Skeletal muscle tissue (tissue), 4 donors: ENCODE data around the gene ACTL10. TPM values are rescaled to one million over a fixed set of nuclear protein-coding genes. Genes with fewer than 3 reads are reported as not detected.
"Not testable (repeated sequence)": the region's sequence is repeated elsewhere in the genome, so short reads cannot be mapped to it uniquely, and the experiment has no call there.

ENCODE experiments used
- H3K27ac ChIP-seq: one replicate; pipeline ENCODE4 v1.7.0; 2013; ENCODE audit warnings: mild to moderate bottlenecking, low read depth, low read length, inconsistent platforms
- H3K27me3 ChIP-seq, 3 donors: one replicate each; pipeline ENCODE4 v1.7.0; 2013; ENCODE audit warnings: low read length in 3 of 3; ENCODE audit not compliant: control insufficient read depth in 3 of 3, insufficient read depth in 3 of 3
- H3K36me3 ChIP-seq, 3 donors: one replicate each; pipeline ENCODE4 v1.7.0; 2013; ENCODE audit warnings: low read length in 3 of 3; ENCODE audit not compliant: control insufficient read depth in 3 of 3, insufficient read depth in 3 of 3
- H3K4me1 ChIP-seq, 3 donors: one replicate each; pipeline ENCODE4 v1.7.0; 2013; ENCODE audit warnings: low read length in 3 of 3, mild to moderate bottlenecking in 3 of 3; ENCODE audit not compliant: control insufficient read depth in 3 of 3, insufficient read depth in 3 of 3
- H3K4me3 ChIP-seq, 3 donors: one replicate each; pipeline ENCODE4 v1.7.0; 2013; ENCODE audit warnings: low read length in 3 of 3
- H3K9ac ChIP-seq, 3 donors: one replicate each; pipeline ENCODE4 v1.7.0; 2013; ENCODE audit warnings: low read length in 3 of 3, mild to moderate bottlenecking in 3 of 3, moderate library complexity in 2 of 3, low read depth in 1 of 3
- H3K9me3 ChIP-seq, 3 donors: one replicate each; pipeline ENCODE4 v1.7.0; 2013; ENCODE audit warnings: low read length in 3 of 3; ENCODE audit not compliant: control insufficient read depth in 3 of 3
- total RNA-seq: library from RNA; depleted of rRNA; stranded (reverse); fragments of >200 nt; gene quantifications from one replicate; pipeline ENCODE4 v1.2.3, GENCODE V29; 2014
- donor health status: Osteomylitis.

ACTL10 gene
- total RNA-seq, 1 donor from 2014 or later: 1.0 TPM

DNA sequence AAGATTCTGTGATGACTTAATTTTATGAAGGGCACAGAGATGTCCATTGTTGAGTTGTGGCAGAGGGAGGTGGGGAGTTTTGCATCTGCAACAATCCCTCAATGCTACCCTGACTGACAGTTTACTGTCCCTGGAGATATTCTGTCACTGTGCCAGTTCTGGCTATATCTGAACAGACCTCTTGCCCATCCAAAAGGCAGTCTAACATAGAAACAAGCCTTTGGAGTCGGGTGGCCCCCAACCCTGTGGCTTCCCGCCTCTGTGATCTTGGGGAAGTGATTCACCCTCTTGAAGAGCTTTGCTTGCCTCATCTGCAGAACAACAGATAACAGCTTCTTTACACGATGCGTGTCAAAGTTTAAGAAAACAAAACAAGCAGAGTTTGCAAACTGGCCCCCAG, 23.2 kb downstream of the ACTL10 start:
- H3K36me3 ChIP-seq: no peaks in the 10 kb centered on the region
- H3K27ac ChIP-seq: no peak overlapping the region
- H3K9ac ChIP-seq: no peak overlapping the region
- H3K27me3 ChIP-seq: no peaks in the 10 kb centered on the region
- no peak overlapping the region for H3K4me3 ChIP-seq
- H3K9me3 ChIP-seq: no peaks in the 10 kb centered on the region
- H3K4me1 ChIP-seq: peaks cover 14% of the 10 kb centered on the region in 3 donors

DNA sequence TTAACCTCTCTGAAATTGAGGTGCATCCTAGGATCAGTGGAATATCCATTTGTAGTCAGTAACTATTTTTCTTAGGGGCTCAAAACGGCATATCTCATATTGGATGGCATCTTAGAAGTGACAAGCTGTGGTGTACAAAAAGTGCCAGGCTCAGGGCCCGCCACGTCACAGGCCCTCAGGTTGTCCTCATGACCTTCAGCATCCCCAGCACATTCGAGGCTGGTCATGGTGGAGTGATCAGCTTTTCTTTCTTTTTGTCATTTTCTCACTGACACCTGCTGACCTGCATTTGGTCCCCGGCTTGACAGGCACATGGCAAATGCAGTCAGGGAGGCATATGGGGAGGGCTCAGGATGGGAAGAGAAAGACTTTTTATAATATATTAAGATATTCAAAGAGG, 26.5 kb downstream of the ACTL10 start:
- Histone ChIP-seq H3K36me3 (no peaks in the 10 kb centered on the region), H3K9ac (no peak overlapping the region), H3K4me3 (no peak overlapping the region), H3K9me3 (no peaks in the 10 kb centered on the region), H3K4me1 (peaks cover 0 to 8% (median 5%) of the 10 kb centered on the region in 3 donors), H3K27ac (no peak overlapping the region), H3K27me3 (no peaks in the 10 kb centered on the region)

DNA sequence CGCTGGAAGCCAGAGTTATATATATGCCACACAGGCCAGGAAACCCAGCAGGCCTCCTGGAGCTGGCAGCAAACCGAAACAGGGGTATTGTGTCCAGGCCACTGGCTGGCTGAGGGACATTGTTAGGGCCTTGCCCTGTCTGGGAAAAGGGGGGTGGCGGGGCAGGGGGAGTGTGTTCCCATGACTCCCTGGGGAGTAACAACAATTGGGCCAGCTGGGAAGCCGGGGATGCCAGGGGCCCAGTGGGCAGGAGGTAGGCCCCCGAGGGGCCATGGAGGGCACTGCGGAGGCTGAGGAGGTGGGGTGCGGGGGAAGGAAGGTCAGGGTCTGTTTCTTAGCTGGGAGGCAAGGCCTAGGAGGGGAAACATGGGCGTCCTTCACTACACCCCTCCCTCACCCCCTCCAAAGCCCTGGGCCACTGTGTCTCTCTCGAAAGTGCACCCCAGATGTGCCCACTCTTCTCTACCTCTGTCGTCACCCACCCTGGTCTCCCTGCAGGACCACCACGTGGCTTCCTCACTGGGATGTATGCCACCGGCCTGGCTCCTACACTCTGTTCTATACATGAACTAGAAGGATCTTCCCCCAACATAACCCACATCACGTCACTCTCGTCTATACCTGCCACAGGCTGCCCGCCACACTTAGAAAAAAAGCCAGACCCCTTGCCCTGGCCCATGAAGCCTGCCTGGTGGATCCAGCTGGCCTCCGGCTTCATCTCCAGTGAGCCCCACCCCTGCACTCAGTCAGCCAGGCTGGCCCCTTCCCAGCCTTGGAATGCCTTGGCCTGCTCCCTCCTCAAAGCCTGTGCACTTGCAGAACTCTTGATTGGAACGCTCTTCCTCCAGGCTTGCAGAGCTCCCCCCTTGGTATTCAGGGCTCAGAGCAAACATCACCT, 27.2 kb downstream of the ACTL10 start:
- H3K27ac ChIP-seq: no peak overlapping the region
- no peak overlapping the region for H3K4me3 ChIP-seq
- H3K9me3 ChIP-seq: no peaks in the 10 kb centered on the region
- no peaks in the 10 kb centered on the region for H3K27me3 ChIP-seq
- peaks cover 0 to 8% (median 5%) of the 10 kb centered on the region in 3 donors for H3K4me1 ChIP-seq
- no peak overlapping the region for H3K9ac ChIP-seq
- H3K36me3 ChIP-seq: no peaks in the 10 kb centered on the region

DNA sequence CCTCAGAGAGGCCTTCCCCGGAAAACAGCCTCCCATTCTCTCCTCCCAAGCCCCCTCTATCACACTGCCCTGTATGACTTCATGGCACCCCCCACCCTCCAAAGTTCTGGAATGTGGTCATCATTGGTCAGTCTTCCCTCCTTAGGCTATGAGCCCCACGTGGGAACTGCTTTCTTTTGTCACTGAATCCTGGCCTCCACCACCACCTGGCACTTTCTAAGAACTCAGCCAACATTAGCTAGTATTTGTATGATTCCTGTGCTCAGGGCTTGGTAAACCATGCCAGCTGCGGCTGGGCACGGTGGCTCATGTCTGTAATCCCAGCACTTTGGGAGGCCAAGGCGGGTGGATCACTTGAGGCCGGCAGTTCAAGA, 27.9 kb downstream of the ACTL10 start:
- H3K27ac ChIP-seq: no peak overlapping the region

DNA sequence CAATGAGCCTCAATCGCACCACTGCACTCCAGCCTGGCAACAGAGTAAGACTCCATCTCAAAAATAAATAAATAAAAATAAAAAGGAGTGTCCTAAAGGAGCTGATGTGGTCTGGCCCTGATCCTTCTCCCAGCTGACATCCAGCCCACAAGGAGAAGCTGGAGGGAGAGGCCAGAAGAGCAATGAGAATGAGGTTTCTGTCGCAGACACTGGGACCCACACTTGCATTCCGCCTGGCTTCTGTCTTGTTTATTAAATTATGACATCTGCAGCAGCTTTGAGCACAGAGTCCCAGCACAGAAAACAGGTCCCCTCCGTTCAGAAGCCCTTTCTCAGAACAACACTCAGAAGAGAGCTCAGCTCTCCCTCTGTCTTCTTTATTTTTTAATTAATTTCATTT, 29.7 kb downstream of the ACTL10 start:
- Histone ChIP-seq H3K4me1 (peaks cover 0 to 8% (median 5%) of the 10 kb centered on the region in 3 donors), H3K9ac (no peak overlapping the region), H3K4me3 (no peak overlapping the region), H3K27ac (no peak overlapping the region), H3K27me3 (no peaks in the 10 kb centered on the region), H3K36me3 (no peaks in the 10 kb centered on the region), H3K9me3 (no peaks in the 10 kb centered on the region)

More for the DNA sequence above, 27.9 kb downstream of the ACTL10 start:
- Histone ChIP-seq H3K4me1 (peaks cover 0 to 8% (median 5%) of the 10 kb centered on the region in 3 donors), H3K9me3 (no peaks in the 10 kb centered on the region), H3K4me3 (no peak overlapping the region), H3K36me3 (no peaks in the 10 kb centered on the region), H3K27me3 (no peaks in the 10 kb centered on the region), H3K9ac (no peak overlapping the region)

DNA sequence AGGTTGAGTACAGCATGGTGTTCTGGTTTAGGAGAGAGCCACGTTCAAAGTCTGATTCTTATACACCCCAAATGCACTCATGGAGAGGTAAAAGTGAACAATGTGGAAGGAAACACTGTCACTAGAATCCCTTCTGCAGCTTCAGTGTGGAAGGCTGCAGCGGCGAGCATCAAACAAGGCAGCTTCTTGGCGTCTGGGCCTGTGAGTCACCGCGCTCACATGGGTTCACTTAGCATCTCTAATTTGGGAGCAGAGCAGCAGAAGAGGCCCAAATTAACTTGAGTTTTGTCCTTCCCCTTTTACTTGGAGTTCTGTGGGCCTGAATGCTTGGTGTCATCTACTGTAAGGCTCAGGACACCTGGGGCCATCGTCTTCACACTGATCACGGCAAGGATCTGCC, 30.4 kb downstream of the ACTL10 start:
- Histone ChIP-seq H3K27ac (no peak overlapping the region), H3K4me3 (no peak overlapping the region), H3K27me3 (no peaks in the 10 kb centered on the region), H3K9ac (no peak overlapping the region), H3K36me3 (no peaks in the 10 kb centered on the region), H3K4me1 (peaks cover 0 to 8% (median 5%) of the 10 kb centered on the region in 3 donors), H3K9me3 (no peaks in the 10 kb centered on the region)

DNA sequence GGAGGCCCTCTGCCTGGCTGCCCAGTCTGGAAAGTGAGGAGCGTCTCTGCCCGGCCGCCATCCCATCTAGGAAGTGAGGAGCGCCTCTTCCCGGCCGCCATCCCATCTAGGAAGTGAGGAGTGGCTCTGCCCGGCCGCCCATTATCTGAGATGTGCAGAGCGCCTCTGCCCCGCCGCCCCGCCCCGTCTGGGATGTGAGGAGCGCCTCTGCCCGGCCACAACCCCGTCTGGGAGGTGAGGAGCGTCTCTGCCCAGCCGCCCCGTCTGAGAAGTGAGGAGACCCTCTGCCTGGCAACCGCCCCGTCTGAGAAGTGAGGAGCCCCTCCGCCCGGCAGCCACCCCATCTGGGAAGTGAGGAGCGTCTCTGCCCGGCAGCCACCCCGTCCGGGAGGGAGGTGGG, 32.2 kb downstream of the ACTL10 start:
- not testable (repeated sequence) for H3K27ac ChIP-seq, H3K36me3 ChIP-seq, H3K9ac ChIP-seq, H3K4me3 ChIP-seq, H3K9me3 ChIP-seq, H3K27me3 ChIP-seq
- H3K4me1 ChIP-seq: peaks cover 8 to 11% (median 8%) of the 10 kb centered on the region in 3 donors

DNA sequence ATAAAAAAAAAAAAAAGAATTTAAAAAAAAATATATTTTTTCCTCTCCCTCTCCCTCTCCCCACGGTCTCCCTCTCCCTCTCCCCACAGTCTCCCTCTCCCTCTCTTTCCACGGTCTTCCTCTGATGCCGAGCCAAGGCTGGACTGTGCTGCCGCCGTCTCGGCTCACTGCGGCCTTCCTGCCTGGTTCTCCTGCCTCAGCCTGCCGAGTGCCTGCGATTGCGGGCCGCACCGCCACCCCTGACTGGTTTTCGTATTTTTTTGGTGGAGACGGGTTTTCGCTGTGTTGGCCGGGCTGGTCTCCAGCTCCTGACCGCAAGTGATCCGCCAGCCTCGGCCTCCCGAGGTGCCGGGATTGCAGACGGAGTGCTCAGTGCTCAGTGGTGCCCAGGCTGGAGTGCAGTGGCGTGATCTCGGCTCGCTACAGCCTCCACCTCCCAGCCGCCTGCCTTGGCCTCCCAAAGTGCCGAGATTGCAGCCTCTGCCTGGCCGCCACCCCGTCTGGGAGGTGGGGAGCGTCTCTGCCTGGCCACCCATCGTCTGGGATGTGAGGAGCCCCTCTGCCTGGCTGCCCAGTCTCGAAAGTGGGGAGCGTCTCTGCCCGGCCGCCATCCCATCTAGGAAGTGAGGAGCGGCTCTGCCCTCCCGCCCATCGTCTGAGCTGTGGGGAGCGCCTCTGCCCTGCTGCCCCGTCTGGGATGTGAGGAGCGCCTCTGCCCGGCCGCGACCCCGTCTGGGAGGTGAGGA, 34.1 kb downstream of the ACTL10 start:
- not testable (repeated sequence) for H3K9ac ChIP-seq, H3K4me1 ChIP-seq, H3K4me3 ChIP-seq, H3K27ac ChIP-seq, H3K36me3 ChIP-seq, H3K9me3 ChIP-seq, H3K27me3 ChIP-seq

DNA sequence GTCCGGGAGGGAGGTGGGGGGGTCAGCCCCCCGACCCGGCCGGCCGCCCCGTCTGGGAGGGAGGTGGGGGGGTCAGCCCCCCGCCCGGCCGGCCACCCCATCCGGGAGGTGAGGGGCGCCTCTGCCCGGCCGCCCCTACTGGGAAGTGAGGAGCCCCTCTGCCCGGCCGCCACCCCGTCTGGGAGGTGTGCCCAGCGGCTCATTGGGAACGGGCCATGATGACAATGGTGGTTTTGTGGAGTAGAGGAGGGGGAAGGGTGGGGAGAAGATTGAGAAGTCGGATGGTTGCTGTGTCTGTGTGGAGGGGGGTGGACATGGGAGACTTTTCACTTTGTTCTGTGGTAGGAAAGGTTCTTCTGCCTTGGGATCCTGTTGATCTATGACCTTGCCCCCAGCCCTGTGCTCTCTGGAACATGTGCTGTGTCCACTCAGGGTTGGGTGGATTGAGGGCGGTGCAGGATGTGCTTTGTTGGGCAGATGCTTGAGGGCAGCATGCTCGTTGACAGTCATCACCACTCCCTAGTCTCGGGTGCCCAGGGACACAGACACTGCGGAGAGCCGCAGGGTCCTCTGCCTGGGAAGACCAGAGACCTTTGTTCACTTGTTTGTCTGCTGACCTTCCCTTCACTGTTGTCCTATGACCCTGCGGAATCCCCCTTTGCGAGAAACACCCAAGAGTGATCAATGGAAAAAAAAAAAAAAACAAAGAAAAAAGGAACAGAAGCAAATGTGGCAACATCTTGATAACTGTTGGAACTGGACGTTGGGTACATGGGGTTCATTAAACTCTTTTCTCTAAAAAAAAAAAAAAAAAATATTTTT, 35.1 kb downstream of the ACTL10 start:
- Histone ChIP-seq H3K4me1 (peaks cover 8 to 9% (median 8%) of the 10 kb centered on the region in 3 donors), H3K4me3 (no peak overlapping the region), H3K27ac (no peak overlapping the region), H3K27me3 (no peaks in the 10 kb centered on the region), H3K9me3 (no peaks in the 10 kb centered on the region), H3K36me3 (peaks cover under 1 to 3% (median 2%) of the 10 kb centered on the region in 3 donors), H3K9ac (no peak overlapping the region)
